IMR-90 (cell line): ENCODE data around the gene EIF4G3. TPM values are rescaled to one million over a fixed set of nuclear protein-coding genes. Genes with fewer than 3 reads are reported as not detected.
"Not testable (repeated sequence)": the region's sequence is repeated elsewhere in the genome, so short reads cannot be mapped to it uniquely, and the experiment has no call there.

ENCODE experiments used
- ATAC-seq: fragments of 200-7000 bp; cut with Tn5 transposase; 2 replicates; pipeline ENCODE4 v1.9.1; 2020; ENCODE audit warnings: low read depth, mild to moderate bottlenecking, moderate library complexity
- BruUV-seq: library from RNA; stranded (reverse); fragments of 400-500 nt; replicated peaks from 2 replicates; lab custom pipeline; 2021; lab: Mats Ljungman, UMichigan
- CTCF ChIA-PET: fragments of 300-600 bp; formaldehyde crosslinking; extraction: SDS; loops from one replicate; lab custom pipeline; 2021; ENCODE audit warnings: antibody characterized with exemption; lab: Yijun Ruan, JAX
- POLR2A ChIA-PET: fragments of 300-600 bp; sonication (Branson Sonifier 250); formaldehyde crosslinking; loops from one replicate; lab custom pipeline; 2022; ENCODE audit warnings: antibody characterized with exemption; ENCODE audit not compliant: unreplicated experiment; lab: Charles Lee
- DNase-seq: peaks from one replicate; pipeline ENCODE4 v3.0.0; 2013
- H2AFZ ChIP-seq: replicated peaks from 2 replicates; pipeline ENCODE3; 2013; ENCODE audit warnings: low read length, mild to moderate bottlenecking; ENCODE audit not compliant: poor library complexity
- H2AK5ac ChIP-seq: 2 replicates; pipeline ENCODE4 v1.6.1; 2013; ENCODE audit warnings: low read depth, low read length, inconsistent platforms
- H2AK9ac ChIP-seq: replicated peaks from 2 replicates; pipeline ENCODE3; 2013; ENCODE audit warnings: mild to moderate bottlenecking, low read depth, low read length, moderate library complexity; ENCODE audit not compliant: poor library complexity
- H2BK120ac ChIP-seq: 2 replicates; pipeline ENCODE4 v1.6.1; 2013; ENCODE audit warnings: low read depth, low read length, inconsistent platforms
- H2BK15ac ChIP-seq: 3 replicates; pipeline ENCODE4 v1.6.1; 2013; ENCODE audit warnings: low read depth, low read length, inconsistent platforms
- H2BK20ac ChIP-seq: 2 replicates; pipeline ENCODE4 v1.6.1; 2013; ENCODE audit warnings: low read depth, mild to moderate bottlenecking, inconsistent platforms, low read length, moderate library complexity
- H2BK5ac ChIP-seq: 2 replicates; pipeline ENCODE4 v1.6.1; 2013; ENCODE audit warnings: mild to moderate bottlenecking, low read depth, low read length, inconsistent platforms; ENCODE audit not compliant: poor library complexity, severe bottlenecking
- H3K14ac ChIP-seq: replicated peaks from 2 replicates; pipeline ENCODE4 v1.6.1; 2013; ENCODE audit warnings: low read depth, low read length, inconsistent platforms
- H3K18ac ChIP-seq: 2 replicates; pipeline ENCODE4 v1.6.1; 2013; ENCODE audit warnings: low read depth, low read length, control low read depth
- H3K23ac ChIP-seq: 2 replicates; pipeline ENCODE4 v1.6.1; 2013; ENCODE audit warnings: low read depth, low read length, inconsistent platforms
- H3K27ac ChIP-seq: 2 replicates; pipeline ENCODE4 v1.5.1; 2013; ENCODE audit warnings: mild to moderate bottlenecking, control low read depth, low read length; ENCODE audit not compliant: insufficient read depth
- H3K27me3 ChIP-seq: 2 replicates; pipeline ENCODE4 v1.6.1; 2013; ENCODE audit warnings: low read length; ENCODE audit not compliant: control insufficient read depth, insufficient read depth
- H3K36me3 ChIP-seq: 2 replicates; pipeline ENCODE4 v1.6.1; 2013; ENCODE audit warnings: low read length, mixed read lengths; ENCODE audit not compliant: control insufficient read depth, insufficient read depth
- H3K4ac ChIP-seq: 2 replicates; pipeline ENCODE4 v1.6.1; 2013; ENCODE audit warnings: low read depth, low read length, inconsistent platforms
- H3K4me1 ChIP-seq: 2 replicates; pipeline ENCODE4 v1.6.1; 2013; ENCODE audit warnings: low read length, mixed read lengths; ENCODE audit not compliant: control insufficient read depth, insufficient read depth
- H3K4me2 ChIP-seq: 2 replicates; pipeline ENCODE4 v1.6.1; 2013; ENCODE audit warnings: low read depth, mild to moderate bottlenecking, control low read depth, low read length, moderate library complexity
- H3K4me3 ChIP-seq: 2 replicates; pipeline ENCODE4 v1.5.1; 2013; ENCODE audit warnings: low read depth, mild to moderate bottlenecking, control low read depth, low read length, moderate library complexity; ENCODE audit not compliant: insufficient read depth
- H3K56ac ChIP-seq: 2 replicates; pipeline ENCODE4 v1.6.1; 2013; ENCODE audit warnings: low read length, inconsistent platforms; ENCODE audit not compliant: insufficient read depth; ENCODE audit errors: extremely low read depth
- H3K79me1 ChIP-seq, 2 experiments: 2 replicates each; pipeline ENCODE4 v1.6.1; 2013; ENCODE audit warnings: low read length in 2 of 2, inconsistent platforms in 1 of 2, low read depth in 1 of 2
- H3K9ac ChIP-seq: 2 replicates; pipeline ENCODE4 v1.6.1; 2013; ENCODE audit warnings: low read depth, low read length, control low read depth
- H3K9me1 ChIP-seq: 2 replicates; pipeline ENCODE4 v1.6.1; 2013; ENCODE audit warnings: low read length, inconsistent platforms; ENCODE audit not compliant: insufficient read depth
- H3K9me3 ChIP-seq: 2 replicates; pipeline ENCODE4 v1.6.1; 2013; ENCODE audit warnings: low read length; ENCODE audit not compliant: control insufficient read depth, insufficient read depth
- H4K20me1 ChIP-seq: 2 replicates; pipeline ENCODE4 v1.6.1; 2013; ENCODE audit warnings: low read length, inconsistent platforms; ENCODE audit not compliant: insufficient read depth
- H4K5ac ChIP-seq: 2 replicates; pipeline ENCODE4 v1.6.1; 2013; ENCODE audit warnings: mild to moderate bottlenecking, low read depth, low read length, control low read depth
- H4K8ac ChIP-seq, 2 experiments: 2 replicates each; pipeline ENCODE4 v1.6.1; 2013; ENCODE audit warnings: low read depth in 2 of 2, low read length in 2 of 2, control low read depth in 1 of 2, inconsistent platforms in 1 of 2
- H4K91ac ChIP-seq: 2 replicates; pipeline ENCODE4 v1.6.1; 2013; ENCODE audit warnings: low read depth, low read length, inconsistent platforms; ENCODE audit not compliant: insufficient read depth
- CEBPB ChIP-seq: IDR thresholded peaks from 2 replicates; pipeline ENCODE4 v1.6.1; 2012; ENCODE audit warnings: low read depth, low read length, improper control_type of control experiment
- CHD1 ChIP-seq: IDR thresholded peaks from 2 replicates; pipeline ENCODE4 v1.6.1; 2012; ENCODE audit warnings: low read depth, low read length, improper control_type of control experiment
- MXI1 ChIP-seq: IDR thresholded peaks from 2 replicates; pipeline ENCODE4 v1.6.1; 2012; ENCODE audit warnings: low read depth, mild to moderate bottlenecking, low read length, moderate library complexity, borderline replicate concordance
- RFX5 ChIP-seq: IDR thresholded peaks from 2 replicates; pipeline ENCODE4 v1.8.0; 2012; ENCODE audit warnings: low read depth, mild to moderate bottlenecking, low read length, moderate library complexity
- WGBS, 2 experiments: methylation state at CpG; one replicate each; pipeline versions ENCODE4 v1.1.5 to v1.1.7; 2013; ENCODE audit warnings: missing lambda C conversion rate in 2 of 2; ENCODE audit not compliant: insufficient read length in 1 of 2; ENCODE audit errors: extremely low coverage in 2 of 2; 5-methylcytosine and 5-hydroxymethylcytosine counted together
- dilution Hi-C: fragments of 300-500 bp; cut with HindIII; formaldehyde crosslinking; loops from one replicate; pipeline ENCODE4 v1.14.3; 2018; ENCODE audit warnings: low sequenced_read_pairs; ENCODE audit not compliant: unreplicated experiment
- in situ Hi-C: fragments of 300-500 bp; cut with MboI; formaldehyde crosslinking; loops from 3 replicates; pipeline ENCODE4 v1.14.3; 2019; ENCODE audit warnings: low sequenced_read_pairs, inconsistent platforms, mixed read lengths
- intact Hi-C: fragments of 100-400 bp; cut with micrococcal nuclease; formaldehyde crosslinking; loops from 2 replicates; pipeline ENCODE4 v1.10.0; 2022
- polyA plus RNA-seq, 3 experiments: library from polyadenylated mRNA; depleted of rRNA; stranded (reverse); fragments of >200 nt; gene quantifications; 2 replicates each; pipeline ENCODE4 v1.2.3, GENCODE V29; 2012; ENCODE audit warnings: low replicate concordance in 1 of 3
- total RNA-seq: library from RNA; depleted of rRNA; stranded (reverse); fragments of >200 nt; gene quantifications from 2 replicates; pipeline ENCODE4 v1.2.3, GENCODE V29; 2012

EIF4G3 gene
- total and polyA plus RNA-seq, 2 of the 4 experiments (the other 2 are of a cell fraction): 25.8 to 49.2 TPM

DNA sequence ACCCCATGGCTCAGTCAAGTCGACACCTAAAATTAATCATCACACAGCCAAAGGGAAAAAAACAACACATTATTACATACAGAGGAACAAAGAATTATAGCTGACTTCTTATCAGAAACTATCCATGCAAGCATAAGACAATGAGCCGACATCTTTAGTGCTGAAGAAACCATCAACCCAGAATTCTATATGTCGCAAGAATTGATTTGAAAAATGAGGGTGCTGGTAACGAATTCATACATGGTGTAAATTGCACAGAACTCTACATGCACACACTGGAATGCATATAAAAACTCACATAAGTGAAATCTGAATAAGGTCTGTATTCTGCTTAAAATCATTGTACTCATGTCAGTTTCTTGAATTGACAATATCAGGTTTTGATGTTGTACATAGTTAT is 25.0 kb upstream of the EIF4G3 start:
- no peak overlapping the region for H3K14ac ChIP-seq
- WGBS, 2 experiments: no CpG with 5 or more reads among the region's 4 CpGs
- dilution Hi-C loops (no loop called here), in situ Hi-C loops (loop anchor here (25.0 kb wide), 1 partner anchor 664 kb away; no protein-coding TSS in a partner anchor), intact Hi-C loops (no loop called here)
- no peak overlapping the region for H2BK15ac ChIP-seq
- no peak overlapping the region for H3K27ac ChIP-seq
- no peak overlapping the region for H3K4ac ChIP-seq
- no peak for TF ChIP-seq CHD1
- no peak for TF ChIP-seq RFX5
- peak; percentile 69 for TF ChIP-seq CEBPB
- no peak for TF ChIP-seq MXI1
- no peak overlapping the region for H2BK120ac ChIP-seq
- H3K9me1 ChIP-seq: peaks cover 3% of the 10 kb centered on the region; the same call in 1 of the 2 replicates
- no peaks in the 10 kb centered on the region for H3K4me1 ChIP-seq
- no peak overlapping the region for H3K18ac ChIP-seq
- no peaks in the 10 kb centered on the region for H4K20me1 ChIP-seq
- H2AK9ac ChIP-seq: no peak overlapping the region
- CTCF ChIA-PET: no interaction called here
- no peaks in the 10 kb centered on the region for H3K79me1 ChIP-seq
- H4K91ac ChIP-seq: no peak overlapping the region
- no peak overlapping the region for H3K23ac ChIP-seq
- H3K56ac ChIP-seq: no peak overlapping the region
- H3K4me3 ChIP-seq: no peak overlapping the region
- H2BK5ac ChIP-seq: no peak overlapping the region
- H3K36me3 ChIP-seq: no peaks in the 10 kb centered on the region
- DNase-seq: no peak
- H3K4me2 ChIP-seq: no peak overlapping the region
- H2BK20ac ChIP-seq: no peak overlapping the region
- H4K8ac ChIP-seq: no peak overlapping the region
- no peak overlapping the region for H3K9ac ChIP-seq
- ATAC-seq: no peak
- no peak overlapping the region for H4K5ac ChIP-seq
- no peaks in the 10 kb centered on the region for H3K27me3 ChIP-seq
- H3K9me3 ChIP-seq: no peaks in the 10 kb centered on the region
- POLR2A ChIA-PET: no interaction called here
- H2AFZ ChIP-seq: no peak overlapping the region
- no TSS peak for BruUV-seq
- no peak overlapping the region for H2AK5ac ChIP-seq

DNA sequence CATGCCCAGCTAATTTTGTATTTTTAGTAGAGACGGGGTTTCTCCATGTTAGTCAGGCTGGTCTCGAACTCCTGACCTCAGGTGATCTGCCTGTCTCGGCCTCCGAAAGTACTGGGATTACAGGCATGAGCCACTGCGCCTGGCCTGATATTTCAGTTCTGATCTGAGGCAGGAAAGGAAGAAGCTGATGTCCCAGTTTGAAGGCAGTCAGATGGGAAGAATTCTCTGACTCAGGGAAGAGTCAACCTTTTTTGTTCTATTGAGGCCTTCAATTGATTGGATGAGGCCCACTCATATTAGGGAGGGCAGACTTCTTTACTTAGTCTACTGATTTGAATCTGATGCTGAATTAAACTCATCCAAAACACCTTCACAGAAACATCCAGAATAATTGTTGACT is 24.5 kb upstream of the EIF4G3 start:
- H2BK120ac ChIP-seq, H3K4me3 ChIP-seq, H4K5ac ChIP-seq, H3K9me3 ChIP-seq, H2BK15ac ChIP-seq, intact Hi-C loops, H3K23ac ChIP-seq, H2BK20ac ChIP-seq, H2AFZ ChIP-seq, H2AK9ac ChIP-seq, H4K8ac ChIP-seq, H2BK5ac ChIP-seq, H3K9me1 ChIP-seq, H3K56ac ChIP-seq, BruUV-seq, dilution Hi-C loops, H3K79me1 ChIP-seq, H4K91ac ChIP-seq, H2AK5ac ChIP-seq, CTCF ChIA-PET, H3K18ac ChIP-seq, ATAC-seq, H3K4ac ChIP-seq, H3K14ac ChIP-seq, H3K4me2 ChIP-seq, H3K36me3 ChIP-seq, H3K27me3 ChIP-seq, H4K20me1 ChIP-seq, H3K9ac ChIP-seq, H3K27ac ChIP-seq, H3K4me1 ChIP-seq: not testable (repeated sequence)
- WGBS, 2 experiments: 96% methylated on average over 4 of the region's 5 CpGs; no CpG with 5 or more reads in 1 of the 2 experiments
- POLR2A ChIA-PET: interaction anchor here (0.6 kb wide), 1 partner anchor 7 kb away, joined by 4 read pairs; no protein-coding TSS in a partner anchor
- in situ Hi-C loops: loop anchor here (25.0 kb wide), 1 partner anchor 664 kb away; no protein-coding TSS in a partner anchor
- DNase-seq: peak; percentile 63
